ENCODE results near the gene CIBAR2.

DNA sequence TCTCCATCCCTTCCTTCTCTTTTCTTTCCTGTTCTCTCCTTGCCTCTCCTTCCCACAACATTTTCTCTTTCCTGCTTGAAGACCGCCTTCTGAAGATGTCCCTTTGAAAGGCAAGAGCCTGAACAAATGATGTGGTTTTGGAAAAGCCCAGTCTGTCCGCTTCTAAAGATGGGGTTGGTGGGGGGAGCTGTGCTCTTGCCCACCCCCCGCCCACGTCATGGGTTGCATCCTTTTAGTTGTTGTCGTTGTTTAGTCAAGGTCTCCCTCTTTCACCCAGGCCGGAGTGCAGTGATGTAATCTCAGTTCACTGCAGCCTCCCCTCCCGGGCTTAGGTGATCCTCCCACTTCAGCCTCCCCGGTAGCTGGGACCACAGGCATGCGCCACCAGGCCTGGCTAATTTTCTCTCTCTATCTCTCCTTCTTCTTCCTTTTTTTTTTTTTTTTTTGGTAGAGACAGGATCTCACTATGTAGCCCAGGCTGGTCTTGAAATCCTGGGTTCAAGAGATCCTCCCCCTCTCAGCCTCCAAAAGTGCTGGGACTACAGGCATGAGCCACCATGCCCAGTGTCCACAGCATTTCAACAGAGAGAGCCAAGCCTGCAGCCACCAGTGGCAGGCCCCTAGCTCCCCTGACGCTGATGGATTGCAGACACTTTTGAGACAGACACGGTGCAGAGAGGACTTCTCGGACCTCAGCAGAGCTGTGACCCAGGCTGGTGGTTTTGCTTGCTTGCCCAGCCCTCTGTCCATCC is 26.0 kb upstream of the CIBAR2 start:
- TF ChIP-seq, protein P1, sequence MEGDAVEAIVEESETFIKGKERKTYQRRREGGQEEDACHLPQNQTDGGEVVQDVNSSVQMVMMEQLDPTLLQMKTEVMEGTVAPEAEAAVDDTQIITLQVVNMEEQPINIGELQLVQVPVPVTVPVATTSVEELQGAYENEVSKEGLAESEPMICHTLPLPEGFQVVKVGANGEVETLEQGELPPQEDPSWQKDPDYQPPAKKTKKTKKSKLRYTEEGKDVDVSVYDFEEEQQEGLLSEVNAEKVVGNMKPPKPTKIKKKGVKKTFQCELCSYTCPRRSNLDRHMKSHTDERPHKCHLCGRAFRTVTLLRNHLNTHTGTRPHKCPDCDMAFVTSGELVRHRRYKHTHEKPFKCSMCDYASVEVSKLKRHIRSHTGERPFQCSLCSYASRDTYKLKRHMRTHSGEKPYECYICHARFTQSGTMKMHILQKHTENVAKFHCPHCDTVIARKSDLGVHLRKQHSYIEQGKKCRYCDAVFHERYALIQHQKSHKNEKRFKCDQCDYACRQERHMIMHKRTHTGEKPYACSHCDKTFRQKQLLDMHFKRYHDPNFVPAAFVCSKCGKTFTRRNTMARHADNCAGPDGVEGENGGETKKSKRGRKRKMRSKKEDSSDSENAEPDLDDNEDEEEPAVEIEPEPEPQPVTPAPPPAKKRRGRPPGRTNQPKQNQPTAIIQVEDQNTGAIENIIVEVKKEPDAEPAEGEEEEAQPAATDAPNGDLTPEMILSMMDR (IDR thresholded peaks at IDR 0.05) = no peak
- no peak for TF ChIP-seq POLR2A (IDR thresholded peaks at IDR 0.05)
